T-helper 1 cell treated with Interleukin-12 subunit alpha and Interleukin-12 subunit beta and Interleukin-4 antibody, amounts not matched to agents 30 ng/mL and 1 ng/mL, for 36 hours (primary cell): Measurements from ENCODE around the gene SMARCAL1. TPM values are rescaled to one million over a fixed set of nuclear protein-coding genes. Genes with fewer than 3 reads are reported as not detected.
"Not testable (repeated sequence)": the region's sequence is repeated elsewhere in the genome, so short reads cannot be mapped to it uniquely, and the experiment has no call there.

ENCODE experiments used
- intact Hi-C: fragments of 100-400 bp; cut with micrococcal nuclease; formaldehyde crosslinking; loops from one replicate; pipeline ENCODE4 v1.15.1; 2024
- total RNA-seq: library from RNA; stranded (reverse); gene quantifications from 2 replicates; pipeline ENCODE4 v1.2.3, GENCODE V29; 2022

SMARCAL1 gene
- 28.5 and 29.6 TPM in 2 replicates for total RNA-seq

- intact Hi-C loops, result loop anchor here (1.0 to 5.0 kb wide), 10 partner anchors 24 to 1858 kb away; partner anchors contain the start of genes AAMP, ATIC, MARCHF4 and MREG
Measured at GRCh38 chr2:216412022-216412999, at the start of gene SMARCAL1. SMARCAL1 (plus strand) TSS chr2:216412484; CDS start chr2:216414705, 2,221 bp downstream.

GRCh38 chr2:216362730-216363129 is 49.6 kb upstream of the SMARCAL1 start:
- intact Hi-C loops, result no loop called here

GRCh38 chr2:216363221-216363620 is 49.1 kb upstream of the SMARCAL1 start:
- intact Hi-C loops, result no loop called here

GRCh38 chr2:216365518-216365917 is 46.8 kb upstream of the SMARCAL1 start:
- intact Hi-C loops, result no loop called here

- intact Hi-C loops, result no loop called here
Measured at GRCh38 chr2:216366777-216367471, 45.4 kb upstream of the SMARCAL1 start.

- intact Hi-C loops, result no loop called here
Measured at GRCh38 chr2:216369821-216370220, 42.5 kb upstream of the SMARCAL1 start.

- intact Hi-C loops, result no loop called here
Measured at GRCh38 chr2:216370961-216371712, 41.1 kb upstream of the SMARCAL1 start.

GRCh38 chr2:216371721-216372702 is 40.3 kb upstream of the SMARCAL1 start, which contains the start of gene MARCHF4:
MARCHF4 (minus strand) TSS chr2:216372483; CDS start chr2:216370260, 2,223 bp downstream.
- intact Hi-C loops, result loop anchor here (1.0 kb wide), 1 partner anchor 40 kb away; the partner anchor contains the start of gene SMARCAL1

- intact Hi-C loops, result loop anchor here (1.0 kb wide), 1 partner anchor 39 kb away; the partner anchor contains the start of gene SMARCAL1
Measured at GRCh38 chr2:216372761-216373291, 39.5 kb upstream of the SMARCAL1 start.

- intact Hi-C loops, result loop anchor here (1.0 kb wide), 1 partner anchor 21 kb away; no protein-coding TSS in a partner anchor
Measured at GRCh38 chr2:216373896-216374295, 38.4 kb upstream of the SMARCAL1 start.

GRCh38 chr2:216375286-216375685 is 37.0 kb upstream of the SMARCAL1 start:
- intact Hi-C loops, result no loop called here

GRCh38 chr2:216379977-216380376 is 32.3 kb upstream of the SMARCAL1 start:
- intact Hi-C loops, result no loop called here

- intact Hi-C loops, result not testable (repeated sequence)
Measured at GRCh38 chr2:216384409-216384808, 27.9 kb upstream of the SMARCAL1 start.

GRCh38 chr2:216385478-216385877 is 26.8 kb upstream of the SMARCAL1 start:
- intact Hi-C loops, result loop anchor here (5.0 kb wide), 1 partner anchor 33 kb away; no protein-coding TSS in a partner anchor

- intact Hi-C loops, result loop anchor here (5.0 kb wide), 1 partner anchor 35 kb away; no protein-coding TSS in a partner anchor
Measured at GRCh38 chr2:216387262-216387661, 25.0 kb upstream of the SMARCAL1 start.

GRCh38 chr2:216388046-216388884 is 24.0 kb upstream of the SMARCAL1 start:
- intact Hi-C loops, result loop anchor here (1.0 to 5.0 kb wide), 3 partner anchors 18 to 36 kb away; partner anchors contain the start of gene SMARCAL1

GRCh38 chr2:216389570-216389969 is 22.7 kb upstream of the SMARCAL1 start:
- intact Hi-C loops, result loop anchor here (2.0 to 5.0 kb wide), 2 partner anchors 23 to 37 kb away; partner anchors contain the start of gene SMARCAL1

GRCh38 chr2:216391401-216391800 is 20.9 kb upstream of the SMARCAL1 start:
- intact Hi-C loops, result no loop called here
